Islet precursor cell (in vitro differentiated cells): Measurements from ENCODE around the gene MTTP.

ENCODE experiments used
- DNase-seq: peaks from one replicate; pipeline ENCODE4 v3.0.0-alpha.2; 2018

MTTP gene

GRCh38 chr4:99670409-99671073 is 95.9 kb downstream of the MTTP start:
- DNase-seq: no peak
